Neural cell (in vitro differentiated cells): ENCODE data around the gene TCF12. TPM values are rescaled to one million over a fixed set of nuclear protein-coding genes. Genes with fewer than 3 reads are reported as not detected.

Source experiments
- H2AFZ ChIP-seq: fragments of 200-600, 300-800 bp; sonication (generic), shearing (Covaris generic); 2 replicates; pipeline ENCODE4 v1.6.0; 2014; ENCODE audit warnings: low read depth, mild to moderate bottlenecking, antibody characterized with exemption, low read length, moderate library complexity
- H3F3A ChIP-seq: fragments of 200-600 bp; shearing (Covaris generic); 2 replicates; pipeline ENCODE4 v1.6.1; 2016; ENCODE audit warnings: mild to moderate bottlenecking, moderate library complexity, mixed read lengths, antibody characterized with exemption, low read length; ENCODE audit not compliant: insufficient read depth, poor library complexity, severe bottlenecking
- H3K27ac ChIP-seq: fragments of 200-600, 300-800 bp; sonication (generic), shearing (Covaris generic); 2 replicates; pipeline ENCODE4 v1.5.1; 2014; ENCODE audit warnings: mild to moderate bottlenecking, low read length, moderate library complexity
- H3K27me3 ChIP-seq: fragments of 300-800, 200-600 bp; sonication (generic), shearing (Covaris generic); 2 replicates; pipeline ENCODE4 v1.6.0; 2014; ENCODE audit warnings: mild to moderate bottlenecking, low read depth, low read length, moderate library complexity; ENCODE audit not compliant: insufficient read depth
- H3K36me3 ChIP-seq: fragments of 300-800, 200-600 bp; sonication (generic), shearing (Covaris generic); 2 replicates; pipeline ENCODE4 v1.5.1; 2014; ENCODE audit warnings: mild to moderate bottlenecking, antibody characterized with exemption, low read length, moderate library complexity; ENCODE audit not compliant: insufficient read depth
- H3K4me2 ChIP-seq: fragments of 300-800, 200-600 bp; sonication (generic), shearing (Covaris generic); 2 replicates; pipeline ENCODE4 v1.6.0; 2014; ENCODE audit warnings: mild to moderate bottlenecking, low read length
- H3K4me3 ChIP-seq: fragments of 300-800, 200-600 bp; sonication (generic), shearing (Covaris generic); 2 replicates; pipeline ENCODE4 v1.5.1; 2014; ENCODE audit warnings: mild to moderate bottlenecking, low read length, moderate library complexity
- H3K79me2 ChIP-seq: fragments of 200-600 bp; shearing (Covaris generic); replicated peaks from 2 replicates; pipeline ENCODE4 v1.6.0; 2014; ENCODE audit warnings: mild to moderate bottlenecking, low read length, moderate library complexity; ENCODE audit not compliant: insufficient read depth
- H3K9ac ChIP-seq: fragments of 300-800, 200-600 bp; sonication (generic), shearing (Covaris generic); 2 replicates; pipeline ENCODE4 v1.6.1; 2016; ENCODE audit warnings: mild to moderate bottlenecking, low read length, mixed read lengths
- H3K9me2 ChIP-seq: fragments of 200-600 bp; shearing (Covaris generic); 2 replicates; pipeline ENCODE4 v1.6.1; 2016; ENCODE audit warnings: mild to moderate bottlenecking, low read length, mixed read lengths; ENCODE audit not compliant: insufficient read depth
- H3K9me3 ChIP-seq: fragments of 200-600, 300-800 bp; sonication (generic), shearing (Covaris generic); 2 replicates; pipeline ENCODE4 v1.6.1; 2016; ENCODE audit warnings: mild to moderate bottlenecking, mixed run types, low read length, moderate library complexity, mixed read lengths
- H4K20me1 ChIP-seq: fragments of 200-600 bp; shearing (Covaris generic); 2 replicates; pipeline ENCODE4 v1.6.1; 2016; ENCODE audit warnings: mild to moderate bottlenecking, mixed run types; ENCODE audit not compliant: insufficient read depth
- EZH2 ChIP-seq: fragments of 200-600, 300-800 bp; shearing (Covaris generic), sonication (generic); IDR thresholded peaks from 2 replicates; pipeline ENCODE4 v1.6.1; 2014; ENCODE audit warnings: antibody characterized with exemption, low read length, borderline replicate concordance, mild to moderate bottlenecking; ENCODE audit not compliant: insufficient read depth, poor library complexity, severe bottlenecking
- MXI1 ChIP-seq: fragments of 450-650 bp; conservative IDR thresholded peaks from 2 replicates; pipeline ENCODE4 v1.6.1; 2014; ENCODE audit warnings: antibody characterized with exemption, mild to moderate bottlenecking; ENCODE audit not compliant: poor library complexity, severe bottlenecking
- RAD21 ChIP-seq: fragments of 450-650 bp; conservative IDR thresholded peaks from 2 replicates; pipeline ENCODE4 v1.6.1; 2014; ENCODE audit warnings: antibody characterized with exemption, mild to moderate bottlenecking, moderate library complexity
- REST ChIP-seq: IDR thresholded peaks from 2 replicates; pipeline ENCODE4 v1.6.1; 2012; ENCODE audit warnings: borderline replicate concordance
- TAF1 ChIP-seq: IDR thresholded peaks from 2 replicates; pipeline ENCODE4 v1.6.1; 2012; ENCODE audit warnings: low read depth
- polyA plus RNA-seq: library from polyadenylated mRNA; depleted of rRNA; stranded (reverse); fragments of >200 nt; gene quantifications from 2 replicates; pipeline ENCODE4 v1.2.3, GENCODE V29; 2014

TCF12 gene
- polyA plus RNA-seq, 1 donor from 2014 or later, result 52.7 TPM

GRCh38 chr15:57217778-57218598 is 299.5 kb downstream of the TCF12 start:
- no peak overlapping the region for H3K9ac ChIP-seq
- H3K9me3 ChIP-seq, result no peaks in the 10 kb centered on the region
- peak overlapping the region; percentile 18 for H3K4me3 ChIP-seq
- no peaks in the 10 kb centered on the region for H3K36me3 ChIP-seq
- no peaks in the 10 kb centered on the region for H4K20me1 ChIP-seq
- no peaks in the 10 kb centered on the region for H3K27me3 ChIP-seq
- no peak overlapping the region for H3K27ac ChIP-seq
- H3F3A ChIP-seq, result no peaks in the 10 kb centered on the region
- no peaks in the 10 kb centered on the region for H3K9me2 ChIP-seq
- peaks cover 49% of the 10 kb centered on the region for H3K79me2 ChIP-seq
- H2AFZ ChIP-seq, result no peak overlapping the region
- no peak overlapping the region for H3K4me2 ChIP-seq
- TF ChIP-seq RAD21 (no peak), TAF1 (no peak), EZH2 (no peak), REST (no peak), MXI1 (no peak)

- Histone ChIP-seq H3K27ac (no peak overlapping the region), H3K4me3 (no peak overlapping the region), H4K20me1 (no peaks in the 10 kb centered on the region), H3K4me2 (no peak overlapping the region), H3K36me3 (no peaks in the 10 kb centered on the region), H3K9me3 (no peaks in the 10 kb centered on the region), H3K9ac (no peak overlapping the region), H3K27me3 (no peaks in the 10 kb centered on the region), H3F3A (no peaks in the 10 kb centered on the region), H2AFZ (no peak overlapping the region), H3K9me2 (no peaks in the 10 kb centered on the region), H3K79me2 (peaks cover 50% of the 10 kb centered on the region)
- TF ChIP-seq REST (no peak), MXI1 (no peak)
Observed at GRCh38 chr15:57218826-57219576, 300.6 kb downstream of the TCF12 start.
